Liver (tissue), 3 donors: ENCODE data around the gene COX7B.

ENCODE experiments used
- ATF3 ChIP-seq: IDR thresholded peaks from 2 replicates; pipeline ENCODE4 v1.6.1; 2016; ENCODE audit warnings: antibody characterized with exemption
- CTCF ChIP-seq: fragments of 150-350 bp; IDR thresholded peaks from 2 replicates; pipeline ENCODE4 v1.5.1; 2017; ENCODE audit warnings: improper control_type of control experiment, low read depth, low read length; ENCODE audit not compliant: missing input control
- GABPA ChIP-seq, 2 donors: IDR thresholded peaks in 1 of 2; conservative IDR thresholded peaks in 1 of 2; 2 replicates each; pipeline ENCODE4 v1.6.1; 2016; ENCODE audit warnings: antibody characterized with exemption in 2 of 2, mild to moderate bottlenecking in 1 of 2, moderate library complexity in 1 of 2
- MAX ChIP-seq: IDR thresholded peaks from 2 replicates; pipeline ENCODE4 v1.6.1; 2016; ENCODE audit warnings: antibody characterized with exemption
- RAD21 ChIP-seq, 2 donors: IDR thresholded peaks; 2 replicates each; pipeline ENCODE4 v1.6.1; 2016; ENCODE audit warnings: antibody characterized with exemption in 2 of 2, mild to moderate bottlenecking in 2 of 2
- REST ChIP-seq: IDR thresholded peaks from 2 replicates; pipeline ENCODE4 v1.6.1; 2016; ENCODE audit warnings: antibody characterized with exemption, mild to moderate bottlenecking
- RXRA ChIP-seq, 2 donors: IDR thresholded peaks; 2 replicates each; pipeline ENCODE4 v1.6.1; 2017 to 2018; ENCODE audit warnings: antibody characterized with exemption in 2 of 2, mild to moderate bottlenecking in 1 of 2
- TAF1 ChIP-seq: conservative IDR thresholded peaks from 2 replicates; pipeline ENCODE4 v1.6.1; 2016; ENCODE audit warnings: antibody characterized with exemption, mild to moderate bottlenecking
- YY1 ChIP-seq: IDR thresholded peaks from 2 replicates; pipeline ENCODE4 v1.6.1; 2016; ENCODE audit warnings: antibody characterized with exemption, mild to moderate bottlenecking
- ZBTB33 ChIP-seq: IDR thresholded peaks from 2 replicates; pipeline ENCODE4 v1.6.1; 2016; ENCODE audit warnings: antibody characterized with exemption
- donor health status: healthy.
- donor health status: healthy.

- TF ChIP-seq CTCF (no peak), RAD21 (IDR thresholded peaks at IDR 0.05) (no peak), MAX (no peak), REST (no peak), YY1 (no peak), RXRA (IDR thresholded peaks at IDR 0.05) (no peak), GABPA (IDR thresholded peaks at IDR 0.05 in 1 of 2, conservative IDR thresholded peaks at IDR 0.05 in 1 of 2) (no peak), ZBTB33 (no peak), ATF3 (no peak), TAF1 (no peak)
Measured at GRCh38 chrX:77946571-77946970, 47.3 kb downstream of the COX7B start.
